Fibroblast of skin of left quadriceps (primary cell): ENCODE measurements around the gene NME4.

Source experiments
- DNase-seq, 2 experiments: peaks; one replicate each; pipeline ENCODE4 v3.0.0-alpha.2; 2013; ENCODE audit warnings: low read depth in 2 of 2

The NME4 gene

GRCh38 chr16:363766-364490 lies 33.1 kb upstream of the NME4 start:
- no peak for DNase-seq

DNA sequence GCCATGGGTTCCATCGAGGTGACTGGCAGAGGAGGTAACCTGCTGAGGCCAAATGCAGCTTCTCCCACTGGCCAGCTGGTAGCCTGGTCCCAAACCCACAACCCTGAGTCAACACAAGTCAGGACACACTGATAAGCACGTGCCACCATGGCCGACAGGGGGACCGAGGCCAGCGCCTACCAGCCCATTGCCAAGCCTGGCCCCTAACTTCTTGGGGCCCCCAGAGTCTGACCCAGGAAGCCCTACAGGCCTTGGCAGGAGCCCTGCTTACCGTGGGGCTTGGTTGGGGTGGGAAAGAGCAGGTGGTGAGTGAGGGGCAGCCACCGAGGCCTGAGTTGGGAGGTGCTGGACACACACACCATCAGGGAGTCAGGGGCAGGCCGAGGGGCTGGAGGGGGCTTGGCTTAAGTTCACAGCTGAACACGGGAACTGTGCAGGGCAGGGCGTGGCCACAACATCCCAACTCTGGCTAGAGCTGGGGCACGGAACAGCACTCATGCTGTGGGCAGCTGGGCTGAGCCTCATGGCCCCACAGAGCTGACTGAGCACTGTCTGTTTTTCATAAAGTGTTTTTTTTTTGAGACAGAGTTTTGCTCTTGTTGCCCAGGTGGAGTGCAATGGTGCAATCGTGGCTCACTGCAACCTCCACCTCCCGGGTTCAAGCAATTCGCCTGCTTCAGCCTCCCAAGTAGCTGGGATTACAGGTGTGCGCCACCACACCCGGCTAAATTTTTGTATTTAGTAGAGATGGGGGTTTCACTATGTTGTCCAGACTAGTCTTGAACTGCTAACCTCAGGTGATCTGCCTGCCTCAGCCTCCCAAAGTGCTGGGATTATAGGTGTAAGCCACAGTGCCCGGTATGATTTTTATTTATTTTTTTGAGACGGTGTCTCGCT lies 32.2 kb upstream of the NME4 start:
- DNase-seq: no peak

DNA sequence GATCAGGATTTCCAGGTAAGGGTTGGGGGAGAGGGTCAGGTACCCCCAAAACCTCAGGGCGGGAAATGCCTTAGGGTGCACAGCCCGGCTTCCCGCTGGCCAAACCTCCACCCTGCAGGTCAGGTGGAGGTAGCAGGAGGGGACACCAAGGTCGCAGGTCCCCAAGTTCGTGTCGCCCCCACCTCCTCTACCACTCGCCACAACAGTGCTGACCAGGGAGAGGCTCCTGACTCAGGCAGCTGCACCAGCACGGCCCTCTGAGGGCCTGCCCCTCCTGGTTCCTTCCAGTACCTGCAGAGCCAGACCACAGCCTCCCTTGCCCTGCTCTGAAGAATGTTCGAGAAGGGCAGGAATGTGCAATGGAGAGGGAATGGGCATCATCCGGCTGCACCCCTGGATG lies 30.5 kb upstream of the NME4 start:
- no peak for DNase-seq

DNA sequence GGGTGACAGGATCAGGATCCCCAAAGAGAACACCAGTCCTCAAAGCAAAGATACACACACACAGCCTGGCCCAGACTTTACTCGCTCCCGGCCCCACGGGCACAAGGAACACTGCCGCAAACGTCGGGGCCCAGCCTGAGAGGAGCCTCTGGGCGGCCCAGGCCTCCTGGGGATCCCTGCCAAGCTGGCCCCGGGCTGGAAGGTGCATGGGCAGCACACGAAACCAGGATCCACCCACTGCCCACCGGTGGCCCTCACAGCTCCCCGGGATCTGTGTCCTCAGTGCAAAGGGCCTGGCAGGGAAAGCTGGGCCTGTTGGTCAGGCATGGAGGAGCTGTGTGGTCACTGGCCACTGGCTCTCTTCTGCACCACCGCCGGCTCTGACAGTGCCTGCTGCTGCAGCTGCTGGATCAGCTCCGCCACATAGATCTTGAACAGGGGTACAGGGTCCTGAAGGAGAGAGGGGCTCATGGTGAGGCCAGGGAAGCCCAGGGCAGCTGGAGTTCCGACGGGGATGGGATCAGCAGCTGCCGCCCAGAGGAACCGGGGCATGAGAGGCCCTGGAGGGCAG lies 29.6 kb upstream of the NME4 start:
- no peak for DNase-seq

DNA sequence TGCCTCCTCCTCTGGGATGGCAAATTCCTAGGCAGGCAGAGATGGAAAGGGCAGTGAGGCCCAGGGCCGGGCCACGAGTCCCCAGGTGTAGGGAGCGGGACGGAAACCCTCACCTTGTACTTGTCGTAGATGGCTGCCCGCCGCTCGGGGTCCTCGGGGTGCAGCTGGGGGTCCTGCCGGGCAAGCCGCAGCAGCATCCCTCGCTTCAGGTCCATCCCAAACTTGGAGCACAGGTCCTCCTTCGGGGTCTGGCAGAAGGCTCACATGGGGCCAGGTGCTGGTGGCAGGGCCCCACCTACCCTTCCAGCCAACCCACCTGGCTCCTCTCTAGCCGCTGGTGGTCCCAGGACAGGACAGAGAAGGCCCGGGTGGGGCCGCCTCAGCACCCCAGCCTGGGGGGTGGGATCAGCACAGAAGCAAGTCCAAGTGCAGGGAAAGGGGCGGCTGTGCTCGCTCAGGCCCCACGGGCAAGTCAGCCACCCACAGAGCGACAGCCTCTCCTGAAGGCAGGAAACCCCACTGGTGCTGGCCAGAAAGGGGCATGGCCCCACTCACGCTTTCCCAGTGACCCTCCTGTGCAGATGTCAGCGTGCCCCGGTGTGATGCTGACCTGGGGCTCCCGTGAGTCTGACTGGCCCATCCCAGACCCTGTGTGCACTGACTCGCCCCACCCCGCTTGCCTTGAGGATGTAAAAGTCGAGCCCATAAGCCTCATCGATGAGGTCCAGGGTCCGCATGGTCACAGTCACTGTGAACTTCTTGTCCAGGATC lies 28.4 kb upstream of the NME4 start:
- DNase-seq: no peak

- no peak for DNase-seq
These were observed 27.6 kb upstream of the NME4 start for GRCh38 chr16:369275-369865.

DNA sequence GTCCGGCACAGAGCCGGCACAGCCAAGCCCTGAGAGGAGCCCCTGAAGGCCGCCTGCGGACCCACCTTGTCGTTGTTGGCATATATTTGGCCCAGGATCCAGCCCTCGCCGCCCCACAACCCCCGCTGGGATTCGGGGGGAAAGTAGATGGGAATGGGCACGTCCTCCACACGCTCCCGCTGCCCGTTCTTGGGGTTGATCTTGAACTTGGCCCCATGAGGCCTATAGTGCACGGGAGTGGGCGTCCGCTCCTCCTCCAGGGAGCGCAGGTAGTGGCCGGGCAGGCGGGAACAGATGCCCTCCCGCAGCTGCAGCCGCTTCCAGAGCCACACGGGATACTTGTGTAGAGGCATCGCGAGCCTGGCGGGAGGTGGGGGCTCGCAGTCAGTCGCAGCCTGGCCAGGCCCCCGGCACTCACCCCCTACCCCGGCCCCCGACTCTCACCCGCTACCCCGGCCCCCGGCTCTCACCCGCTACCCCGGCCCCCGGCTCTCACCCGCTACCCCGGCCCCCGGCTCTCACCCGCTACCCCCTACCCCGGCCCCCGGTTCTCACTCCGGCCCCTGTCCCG lies 27.0 kb upstream of the NME4 start:
- DNase-seq: no peak

GRCh38 chr16:370443-370842 lies 26.6 kb upstream of the NME4 start, which contains the start of gene MRPL28:
TSS of gene MRPL28 (minus strand) at chr16:370538. CDS start at chr16:370218, 320 bp downstream.
- DNase-seq: peak; percentile 87 to 89

DNA sequence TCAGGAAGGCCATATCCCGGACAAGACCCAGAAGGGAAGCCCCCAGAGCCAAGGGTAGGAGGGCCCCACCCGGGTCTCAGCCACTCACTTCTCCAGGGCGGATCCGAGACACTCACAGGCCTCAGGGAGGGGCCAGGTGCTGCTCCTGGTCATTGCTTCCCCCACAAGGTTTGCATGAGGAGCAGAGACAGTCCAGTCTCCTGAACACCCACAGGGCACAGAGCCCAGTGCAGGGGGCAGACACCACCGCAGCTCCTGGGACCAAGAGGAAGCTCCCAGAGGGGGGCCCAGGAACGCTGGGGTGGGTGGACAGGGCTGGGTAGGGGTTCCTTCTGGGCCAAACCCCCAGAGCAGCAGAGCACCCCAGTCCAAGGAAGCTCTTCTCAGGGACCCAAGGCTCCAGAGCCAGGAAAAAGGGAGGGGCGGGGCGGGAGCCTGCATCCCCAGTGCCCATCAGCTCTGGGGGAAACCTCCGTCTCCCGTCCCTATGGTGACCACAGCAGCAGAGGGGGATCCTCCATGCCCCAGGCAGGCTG lies 26.0 kb upstream of the NME4 start:
- DNase-seq: no peak

- DNase-seq: no peak
These were observed 25.3 kb upstream of the NME4 start for GRCh38 chr16:371515-372301.

- no peak for DNase-seq
These were observed 24.6 kb upstream of the NME4 start for GRCh38 chr16:372302-372983.

DNA sequence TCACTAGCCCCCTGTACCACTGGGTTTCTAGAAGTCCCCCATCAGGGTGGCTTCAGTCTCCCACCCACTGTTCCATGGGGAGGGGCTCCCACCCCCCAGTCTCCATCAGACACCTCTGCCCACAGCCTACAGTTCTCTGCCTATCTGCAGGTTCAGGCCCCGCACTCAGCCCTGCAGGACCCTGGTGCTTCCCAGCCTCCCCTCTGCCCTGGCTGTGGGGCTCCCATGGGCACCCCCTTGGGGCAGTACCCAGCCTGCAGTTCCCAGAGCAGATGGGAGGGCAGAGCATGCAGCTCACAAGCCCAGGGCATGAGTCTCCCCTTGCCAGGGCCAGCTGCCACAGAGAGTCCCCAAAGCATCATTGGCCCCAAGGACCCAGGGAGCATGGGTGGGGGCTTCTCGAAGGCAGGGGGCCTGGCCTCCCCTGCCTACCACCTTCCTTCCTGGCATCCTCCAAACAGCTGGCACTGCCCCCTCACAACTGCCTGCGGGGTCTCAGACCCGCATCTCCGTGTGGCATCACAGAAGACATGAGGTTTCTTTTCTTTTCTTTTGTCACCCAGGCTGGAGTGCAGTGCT lies 23.9 kb upstream of the NME4 start:
- no peak for DNase-seq

GRCh38 chr16:373848-374615 lies 23.0 kb upstream of the NME4 start:
- no peak for DNase-seq

DNA sequence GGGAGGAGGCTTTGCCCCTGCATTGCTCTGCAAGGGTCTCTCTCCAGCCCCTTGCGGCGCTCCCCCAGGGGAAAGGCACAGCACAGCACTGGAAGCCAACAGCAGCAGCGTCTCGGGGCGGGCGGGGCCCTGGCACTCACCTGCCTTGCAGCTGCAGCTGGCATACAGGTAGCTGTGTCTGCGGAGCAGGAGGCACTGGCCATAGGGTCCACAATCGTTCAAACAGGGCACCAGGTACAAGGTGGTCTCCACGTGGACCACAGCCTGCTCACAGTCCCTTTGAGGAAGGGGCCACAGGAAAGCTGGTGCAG lies 22.4 kb upstream of the NME4 start:
- DNase-seq: no peak

DNA sequence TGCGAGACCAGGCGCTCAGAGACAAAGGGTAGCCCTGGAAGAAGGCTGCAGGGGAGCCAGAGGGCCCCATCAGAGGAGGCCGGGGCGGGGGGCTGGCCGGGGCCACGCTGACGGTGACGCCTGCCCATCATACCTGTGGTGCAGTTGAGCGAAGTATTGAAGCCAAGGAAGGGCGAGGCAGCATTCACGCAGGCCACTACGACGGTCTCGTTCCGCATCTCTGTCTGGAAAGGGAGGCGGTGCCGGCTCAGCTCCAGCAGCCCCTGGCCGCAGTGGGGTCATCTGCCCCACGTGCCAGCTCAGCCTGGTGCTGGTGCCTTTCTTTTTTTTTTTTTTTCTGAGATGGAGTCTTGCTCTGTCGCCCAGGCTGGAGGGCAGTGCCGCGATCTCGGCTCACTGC lies 21.8 kb upstream of the NME4 start:
- no peak for DNase-seq

- no peak for DNase-seq
These were observed 20.8 kb upstream of the NME4 start for GRCh38 chr16:375927-376816.

DNA sequence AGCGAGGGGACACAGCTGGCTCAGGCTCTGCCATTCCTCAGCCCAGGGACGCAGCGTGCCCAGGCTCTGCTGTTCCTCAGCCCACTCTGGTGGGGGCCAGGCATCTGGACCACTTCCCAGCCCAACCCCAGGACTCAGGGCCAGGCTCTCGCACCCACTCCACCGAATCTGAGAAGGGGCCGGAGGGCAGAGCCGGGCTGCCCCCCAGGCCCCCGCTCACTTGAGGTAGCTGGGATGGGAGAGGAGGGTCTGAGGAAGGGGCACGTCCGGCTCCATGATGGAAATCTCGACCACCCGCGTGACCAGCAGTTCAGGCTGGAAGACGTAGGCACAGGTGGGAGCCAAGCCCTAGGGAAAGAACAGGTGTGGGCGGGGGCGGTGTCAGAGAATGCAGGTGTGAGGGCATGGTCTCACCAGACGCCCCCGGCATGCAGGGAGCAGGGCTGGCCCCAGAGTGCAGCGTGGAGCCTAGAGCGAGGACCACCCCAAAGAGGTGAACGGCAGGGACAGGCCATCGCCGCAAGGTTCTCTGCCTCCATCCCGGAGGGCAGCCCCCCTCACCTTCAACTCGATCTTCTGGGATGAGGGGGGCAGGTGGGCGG lies 20.1 kb upstream of the NME4 start:
- no peak for DNase-seq
